SK-N-SH treated with all-trans-retinoic acid at 6 μM for 48 hours (cell line): ENCODE measurements around the gene SLC25A11.

Source experiments
- ATAC-seq: fragments of 200-7000 bp; cut with Tn5 transposase; 3 replicates; pipeline ENCODE4 v1.9.1; 2020; ENCODE audit warnings: mild to moderate bottlenecking, moderate library complexity
- ARNTL ChIP-seq: fragments of 450-650 bp; formaldehyde crosslinking; IDR thresholded peaks from 2 replicates; pipeline ENCODE4 v1.5.0; 2020; ENCODE audit warnings: low read depth, mild to moderate bottlenecking, moderate library complexity, borderline replicate concordance
- BACH2 ChIP-seq: fragments of 250-450 bp; sonication (Bioruptor Pico); IDR thresholded peaks from 2 replicates; pipeline ENCODE4 v1.9.0; 2021; ENCODE audit warnings: mild to moderate bottlenecking, borderline replicate concordance
- CREB5 ChIP-seq: fragments of 250-450 bp; sonication (Bioruptor Pico); IDR thresholded peaks from 2 replicates; pipeline ENCODE4 v1.5.1; 2020; ENCODE audit warnings: low read depth, mild to moderate bottlenecking, moderate library complexity
- ESRRG ChIP-seq: fragments of 250-450 bp; sonication (Bioruptor Pico); IDR thresholded peaks from 2 replicates; pipeline ENCODE4 v1.6.1; 2021; ENCODE audit warnings: mild to moderate bottlenecking
- OSR1 ChIP-seq: fragments of 250-450 bp; sonication (Bioruptor Pico); IDR thresholded peaks from 2 replicates; pipeline ENCODE4 v1.8.0; 2022; ENCODE audit warnings: moderate library complexity, mild to moderate bottlenecking, inconsistent platforms
- PPARA ChIP-seq: fragments of 250-450 bp; sonication (Bioruptor Pico); IDR thresholded peaks from 2 replicates; pipeline ENCODE4 v1.5.0; 2020; ENCODE audit warnings: mild to moderate bottlenecking, borderline replicate concordance
- SNAI2 ChIP-seq: fragments of 250-450 bp; sonication (Bioruptor Pico); IDR thresholded peaks from 2 replicates; pipeline ENCODE4 v1.5.0; 2020; ENCODE audit warnings: mild to moderate bottlenecking, moderate library complexity
- TCF4 ChIP-seq: fragments of 250-450 bp; sonication (Bioruptor Pico); IDR thresholded peaks from 2 replicates; pipeline ENCODE4 v1.8.0; 2021; ENCODE audit warnings: mild to moderate bottlenecking, moderate library complexity, borderline replicate concordance
- TOX ChIP-seq: fragments of 250-450 bp; sonication (Bioruptor Pico); IDR thresholded peaks from 2 replicates; pipeline ENCODE4 v1.8.0; 2021; ENCODE audit warnings: mild to moderate bottlenecking, moderate library complexity, borderline replicate concordance
- TSHZ2 ChIP-seq: fragments of 250-450 bp; sonication (Bioruptor Pico); IDR thresholded peaks from 2 replicates; pipeline ENCODE4 v1.5.0; 2020; ENCODE audit warnings: mild to moderate bottlenecking, moderate library complexity
- ZFP30 ChIP-seq: fragments of 450-650 bp; formaldehyde crosslinking; IDR thresholded peaks from 2 replicates; pipeline ENCODE4 v1.5.0; 2022; ENCODE audit warnings: mild to moderate bottlenecking, moderate library complexity
- ZNF565 ChIP-seq: fragments of 450-650 bp; formaldehyde crosslinking; conservative IDR thresholded peaks from 2 replicates; pipeline ENCODE4 v1.5.0; 2020; ENCODE audit warnings: low read depth, mild to moderate bottlenecking, moderate library complexity
- TF ChIP-seq, protein P1 (sequence below): fragments of 250-450 bp; sonication (Bioruptor Pico); IDR thresholded peaks from 2 replicates; pipeline ENCODE4 v1.8.0; 2020; ENCODE audit warnings: mild to moderate bottlenecking, moderate library complexity, borderline replicate concordance
- TF ChIP-seq, protein P2 (sequence below): fragments of 250-450 bp; sonication (Bioruptor Pico); IDR thresholded peaks from 2 replicates; pipeline ENCODE4 v1.5.1; 2021; ENCODE audit warnings: mild to moderate bottlenecking, moderate library complexity

Gene SLC25A11

DNA sequence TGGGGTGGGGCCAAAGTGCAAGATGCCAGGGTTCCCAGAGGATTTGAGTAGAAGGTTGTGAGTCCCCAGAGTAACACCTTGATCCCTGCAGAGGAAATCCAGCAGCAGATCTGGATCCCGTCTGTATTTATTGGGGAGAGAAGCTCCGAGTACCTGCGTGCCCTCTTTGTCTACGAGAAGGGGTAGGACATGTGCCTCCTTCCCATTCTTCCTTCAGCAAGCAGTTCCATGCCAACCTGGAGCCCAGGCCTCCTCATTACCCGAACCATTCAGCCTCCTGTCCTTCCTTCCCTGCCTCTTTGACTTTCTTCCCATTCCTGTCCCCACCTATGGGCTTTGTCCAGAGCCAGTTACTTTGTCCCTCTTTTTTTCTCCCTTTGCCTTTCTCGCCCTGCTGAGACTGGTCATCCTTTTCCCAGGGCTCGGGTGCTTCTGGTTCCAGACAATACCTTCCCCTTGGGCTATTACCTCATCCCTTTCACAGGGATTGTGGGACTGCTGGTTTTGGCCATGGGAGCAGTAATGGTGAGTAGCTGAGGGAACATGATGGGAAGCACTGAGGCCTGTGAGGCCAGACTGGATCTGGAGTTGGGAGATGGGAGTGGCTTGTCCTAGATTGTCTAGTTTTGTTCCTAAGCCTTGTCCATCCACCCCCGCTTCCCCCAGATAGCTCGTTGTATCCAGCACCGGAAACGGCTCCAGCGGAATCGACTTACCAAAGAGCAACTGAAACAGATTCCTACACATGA, 3.1 kb upstream of the SLC25A11 start:
- ATAC-seq: no peak
- TF ChIP-seq TSHZ2 (CRISPR knock-in tag) (no peak), OSR1 (CRISPR knock-in tag) (no peak), PPARA (CRISPR knock-in tag) (no peak), TCF4 (no peak), TOX (CRISPR knock-in tag) (no peak)

GRCh38 chr17:4941319-4941610, 1.4 kb upstream of the SLC25A11 start:
- TF ChIP-seq BACH2 (CRISPR knock-in tag) (no peak), PPARA (CRISPR knock-in tag) (no peak), ZFP30 (CRISPR knock-in tag) (no peak), ZNF565 (CRISPR knock-in tag) (no peak), TCF4 (no peak), SNAI2 (CRISPR knock-in tag) (no peak), TSHZ2 (CRISPR knock-in tag) (no peak), ESRRG (CRISPR knock-in tag) (no peak)
- TF ChIP-seq, protein P1, sequence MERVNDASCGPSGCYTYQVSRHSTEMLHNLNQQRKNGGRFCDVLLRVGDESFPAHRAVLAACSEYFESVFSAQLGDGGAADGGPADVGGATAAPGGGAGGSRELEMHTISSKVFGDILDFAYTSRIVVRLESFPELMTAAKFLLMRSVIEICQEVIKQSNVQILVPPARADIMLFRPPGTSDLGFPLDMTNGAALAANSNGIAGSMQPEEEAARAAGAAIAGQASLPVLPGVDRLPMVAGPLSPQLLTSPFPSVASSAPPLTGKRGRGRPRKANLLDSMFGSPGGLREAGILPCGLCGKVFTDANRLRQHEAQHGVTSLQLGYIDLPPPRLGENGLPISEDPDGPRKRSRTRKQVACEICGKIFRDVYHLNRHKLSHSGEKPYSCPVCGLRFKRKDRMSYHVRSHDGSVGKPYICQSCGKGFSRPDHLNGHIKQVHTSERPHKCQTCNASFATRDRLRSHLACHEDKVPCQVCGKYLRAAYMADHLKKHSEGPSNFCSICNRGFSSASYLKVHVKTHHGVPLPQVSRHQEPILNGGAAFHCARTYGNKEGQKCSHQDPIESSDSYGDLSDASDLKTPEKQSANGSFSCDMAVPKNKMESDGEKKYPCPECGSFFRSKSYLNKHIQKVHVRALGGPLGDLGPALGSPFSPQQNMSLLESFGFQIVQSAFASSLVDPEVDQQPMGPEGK (CRISPR knock-in tag): no peak
- TF ChIP-seq, protein P2, sequence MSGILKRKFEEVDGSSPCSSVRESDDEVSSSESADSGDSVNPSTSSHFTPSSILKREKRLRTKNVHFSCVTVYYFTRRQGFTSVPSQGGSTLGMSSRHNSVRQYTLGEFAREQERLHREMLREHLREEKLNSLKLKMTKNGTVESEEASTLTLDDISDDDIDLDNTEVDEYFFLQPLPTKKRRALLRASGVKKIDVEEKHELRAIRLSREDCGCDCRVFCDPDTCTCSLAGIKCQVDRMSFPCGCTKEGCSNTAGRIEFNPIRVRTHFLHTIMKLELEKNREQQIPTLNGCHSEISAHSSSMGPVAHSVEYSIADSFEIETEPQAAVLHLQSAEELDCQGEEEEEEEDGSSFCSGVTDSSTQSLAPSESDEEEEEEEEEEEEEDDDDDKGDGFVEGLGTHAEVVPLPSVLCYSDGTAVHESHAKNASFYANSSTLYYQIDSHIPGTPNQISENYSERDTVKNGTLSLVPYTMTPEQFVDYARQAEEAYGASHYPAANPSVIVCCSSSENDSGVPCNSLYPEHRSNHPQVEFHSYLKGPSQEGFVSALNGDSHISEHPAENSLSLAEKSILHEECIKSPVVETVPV (CRISPR knock-in tag): no peak
- ATAC-seq: no peak

DNA sequence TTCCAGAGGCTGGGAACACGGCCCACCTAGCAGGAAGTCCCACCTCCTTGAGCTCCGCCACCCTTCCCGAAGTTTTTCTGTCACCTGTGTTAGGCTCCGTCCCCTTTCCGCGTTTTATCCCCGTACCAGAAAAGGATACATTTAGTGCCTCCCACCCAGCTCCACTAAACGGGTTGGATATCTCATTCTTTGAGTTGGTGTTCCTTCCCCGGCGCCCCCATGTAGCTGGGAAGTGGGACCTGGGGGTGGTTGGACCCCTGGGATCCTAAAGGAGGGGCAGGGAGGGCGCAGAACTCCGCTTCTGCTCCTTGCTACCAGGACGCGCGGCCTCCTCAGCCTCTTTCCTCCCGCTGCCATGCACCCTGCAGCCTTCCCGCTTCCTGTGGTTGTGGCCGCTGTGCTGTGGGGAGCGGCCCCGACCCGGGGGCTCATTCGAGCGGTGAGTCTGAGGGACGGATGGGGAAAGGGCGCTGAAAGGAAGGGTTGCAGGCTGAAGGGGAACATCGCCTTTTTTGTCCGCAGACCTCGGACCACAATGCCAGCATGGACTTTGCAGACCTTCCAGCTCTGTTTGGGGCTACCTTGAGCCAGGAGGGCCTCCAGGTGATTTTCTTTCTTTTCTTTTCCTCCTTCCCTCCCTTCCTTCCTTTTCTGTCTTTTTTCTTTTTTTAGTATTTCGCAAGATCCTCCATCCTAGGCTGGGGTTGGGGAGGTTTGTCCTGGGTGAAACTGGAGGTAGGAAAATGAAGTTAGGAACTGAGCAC, 891 bp upstream of the SLC25A11 start:
- TF ChIP-seq ZNF565 (CRISPR knock-in tag) (no peak), ZFP30 (CRISPR knock-in tag) (no peak), ESRRG (CRISPR knock-in tag) (no peak), TSHZ2 (CRISPR knock-in tag) (no peak), BACH2 (CRISPR knock-in tag) (no peak), ARNTL (CRISPR knock-in tag) (no peak), CREB5 (CRISPR knock-in tag) (no peak), OSR1 (CRISPR knock-in tag) (no peak), SNAI2 (CRISPR knock-in tag) (no peak)
- TF ChIP-seq, protein P2 (CRISPR knock-in tag): no peak
- peak; percentile 73 for ATAC-seq
